GM19328 (cell line): ENCODE measurements around the gene HADH.
A peak's percentile ranks its signal among the peaks of the same experiment; 100 is the strongest.
"Not testable (repeated sequence)": the region's sequence is repeated elsewhere in the genome, so short reads cannot be mapped to it uniquely, and the experiment has no call there.

ENCODE experiments used
- ATAC-seq: cut with Tn5 transposase; IDR thresholded peaks from one replicate; pipeline ENCODE4 v1.9.1; 2021; ENCODE audit warnings: mild to moderate bottlenecking, moderate library complexity; ENCODE audit not compliant: unreplicated experiment

Gene HADH

DNA sequence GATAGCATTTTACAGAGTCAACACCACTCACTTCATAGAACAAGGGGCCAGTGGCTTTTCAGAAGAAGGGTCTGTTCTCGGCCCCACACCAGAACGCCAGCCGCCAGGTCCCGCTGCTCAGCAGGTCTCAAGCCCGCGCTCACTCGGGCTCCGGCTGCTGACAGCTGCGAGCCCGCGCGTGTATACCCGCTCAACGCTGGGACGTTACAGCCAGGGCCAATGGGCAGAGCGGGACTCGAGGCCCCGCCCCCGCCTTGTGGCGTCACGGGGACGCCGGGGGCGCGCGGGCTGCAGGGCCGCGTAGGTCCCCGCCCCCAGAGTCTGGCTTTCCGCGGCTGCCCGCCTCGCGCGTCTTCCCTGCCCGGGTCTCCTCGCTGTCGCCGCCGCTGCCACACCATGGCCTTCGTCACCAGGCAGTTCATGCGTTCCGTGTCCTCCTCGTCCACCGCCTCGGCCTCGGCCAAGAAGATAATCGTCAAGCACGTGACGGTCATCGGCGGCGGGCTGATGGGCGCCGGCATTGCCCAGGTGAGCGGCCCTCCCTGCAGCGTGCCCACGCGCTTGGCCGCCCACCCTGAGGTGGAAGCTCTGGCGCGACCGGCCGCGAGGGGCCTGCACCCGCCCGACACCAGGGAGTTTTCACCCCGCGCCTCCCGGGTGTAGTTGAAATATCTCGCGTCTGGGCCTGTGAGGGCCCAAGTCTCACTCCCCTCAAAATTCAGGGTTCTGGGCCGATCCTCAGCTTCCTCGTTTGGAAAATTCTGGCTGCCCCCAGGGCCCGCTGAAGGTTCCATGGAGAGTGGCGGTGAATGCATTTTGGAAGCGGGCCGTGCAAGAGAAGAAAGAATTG lies at the start of gene HADH:
Gene HADH, plus strand, starts transcription at position 353 of the 850 bp plus-strand sequence. Its CDS starts 44 bp downstream, at position 397.
- peak; percentile 96 for ATAC-seq

DNA sequence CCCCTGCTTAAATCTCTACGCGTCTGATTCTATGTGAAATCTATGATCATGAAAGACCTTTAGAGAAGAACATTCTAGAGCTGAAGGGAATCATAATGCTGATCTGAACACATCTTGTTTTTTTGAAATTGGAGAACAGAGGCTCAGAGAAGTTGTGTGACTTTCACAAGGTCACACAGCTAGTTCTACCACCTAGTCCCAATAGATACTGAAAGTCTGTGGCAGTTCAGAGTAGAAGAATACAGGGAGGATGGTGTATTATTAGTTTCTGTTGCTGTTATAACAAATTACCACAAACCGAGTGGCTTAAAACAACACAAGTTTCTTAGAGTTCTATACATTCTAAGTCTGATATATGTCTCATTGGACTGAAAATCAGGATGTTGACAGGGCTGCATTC lies 43.9 kb upstream of the HADH start:
- no peak for ATAC-seq

DNA sequence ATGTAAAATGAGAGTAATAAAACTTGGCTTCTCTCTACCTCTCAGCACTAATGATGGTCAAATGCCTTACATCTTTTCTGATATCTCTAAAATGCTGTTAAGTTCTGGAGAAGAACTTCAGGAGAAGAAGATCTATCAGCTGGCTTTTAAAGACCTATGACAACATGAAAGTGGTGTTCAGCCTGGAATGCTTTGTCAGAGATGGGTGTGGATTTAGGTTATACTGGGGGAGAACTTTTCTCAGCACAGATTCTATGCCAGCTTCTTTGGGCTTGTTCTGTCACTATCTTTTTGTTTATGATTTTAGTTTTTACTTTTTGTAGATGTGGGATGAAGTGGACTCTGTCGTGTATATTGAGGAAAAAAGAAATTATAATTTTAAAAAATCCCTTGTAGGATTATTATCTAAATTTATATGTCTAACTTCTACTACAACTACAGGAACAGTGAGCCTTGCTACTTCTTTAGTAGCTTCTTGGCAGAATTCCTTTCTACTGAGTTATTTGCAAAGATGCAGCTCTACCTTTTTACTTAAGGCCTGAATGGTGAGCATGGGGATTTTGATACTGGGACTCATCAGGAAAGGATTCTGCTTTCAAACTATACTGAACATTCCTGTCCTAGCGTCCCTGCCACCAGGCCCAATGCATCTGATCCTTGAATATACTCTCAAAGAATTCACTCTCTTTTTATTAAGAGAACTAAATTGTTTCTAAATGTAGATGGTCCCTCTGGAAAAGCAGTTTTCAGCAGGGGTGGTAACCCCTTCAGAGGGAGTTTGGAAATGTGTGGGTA lies 38.7 kb upstream of the HADH start:
- no peak for ATAC-seq

DNA sequence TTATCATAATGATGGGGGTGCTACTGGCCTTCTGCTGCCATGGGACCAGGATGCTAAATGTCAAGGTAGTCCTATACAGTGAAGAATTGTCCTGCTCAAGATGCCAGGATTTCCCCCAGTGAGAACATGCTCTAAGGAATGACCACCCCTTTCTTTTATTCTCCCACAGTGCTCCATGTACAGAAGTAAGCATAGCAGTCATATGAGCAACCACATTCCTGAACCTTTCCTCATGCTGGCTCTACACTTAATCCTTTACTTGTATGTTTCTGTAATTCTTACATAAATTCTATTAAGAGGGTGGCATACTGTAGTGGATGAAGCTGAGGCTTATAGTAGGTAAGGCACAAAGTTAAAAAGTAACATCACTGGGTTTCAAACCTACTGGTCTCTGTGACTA lies 38.1 kb upstream of the HADH start:
- no peak for ATAC-seq

DNA sequence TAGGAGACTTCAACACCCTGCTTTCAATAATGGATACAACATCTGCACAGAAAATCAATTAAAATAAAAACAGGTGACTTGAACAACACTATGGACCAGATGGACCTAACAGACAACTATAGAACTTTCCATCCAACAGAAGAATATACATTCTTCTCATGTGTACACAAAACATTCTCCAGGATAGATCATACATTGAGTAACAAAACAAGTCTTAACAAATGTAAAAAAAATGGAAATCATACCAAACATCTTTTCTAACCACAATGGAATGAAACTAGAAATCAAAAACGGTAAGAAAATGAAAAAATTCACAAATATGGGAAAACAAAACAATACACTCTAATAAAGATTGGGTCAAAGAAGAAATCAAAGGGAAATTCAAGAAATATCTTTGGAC lies 33.7 kb upstream of the HADH start:
- no peak for ATAC-seq

DNA sequence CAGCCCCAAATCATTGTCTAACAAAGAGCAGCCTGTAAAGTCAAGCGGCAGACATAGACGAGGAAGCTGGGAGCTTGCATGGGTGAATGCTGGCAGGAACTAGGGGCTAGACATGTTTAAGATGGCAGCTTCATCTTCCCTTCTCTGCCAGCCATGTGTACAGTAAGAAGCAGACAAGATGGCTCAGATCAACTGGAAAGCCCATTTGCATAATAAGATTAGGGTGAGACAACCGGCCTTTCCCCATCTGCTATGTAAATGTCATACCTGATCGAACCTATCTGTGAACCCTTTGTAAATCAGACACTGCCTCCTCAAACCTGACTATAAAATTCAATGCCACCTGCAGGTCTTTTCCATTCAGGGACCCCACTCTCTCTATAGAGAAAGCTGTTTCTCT lies 22.8 kb upstream of the HADH start:
- no peak for ATAC-seq

DNA sequence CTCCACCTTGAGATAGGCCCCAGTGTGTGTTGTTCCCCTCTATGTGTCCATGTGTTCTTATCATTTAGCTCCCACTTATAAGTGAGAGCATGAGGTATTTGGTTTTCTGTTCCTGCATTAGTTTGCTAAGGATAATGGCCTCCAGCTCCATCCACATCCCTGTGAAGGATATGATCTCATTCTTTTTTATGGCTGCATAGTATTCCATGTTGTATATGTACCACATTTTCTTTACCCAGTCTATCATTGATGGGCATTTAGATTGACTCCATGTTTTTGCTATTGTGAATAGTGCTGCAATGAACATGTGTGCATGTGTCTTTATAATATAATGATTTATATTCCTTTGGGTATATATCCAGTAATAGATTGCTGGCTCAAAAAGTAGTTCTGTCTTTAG lies 22.2 kb upstream of the HADH start:
- not testable (repeated sequence) for ATAC-seq

DNA sequence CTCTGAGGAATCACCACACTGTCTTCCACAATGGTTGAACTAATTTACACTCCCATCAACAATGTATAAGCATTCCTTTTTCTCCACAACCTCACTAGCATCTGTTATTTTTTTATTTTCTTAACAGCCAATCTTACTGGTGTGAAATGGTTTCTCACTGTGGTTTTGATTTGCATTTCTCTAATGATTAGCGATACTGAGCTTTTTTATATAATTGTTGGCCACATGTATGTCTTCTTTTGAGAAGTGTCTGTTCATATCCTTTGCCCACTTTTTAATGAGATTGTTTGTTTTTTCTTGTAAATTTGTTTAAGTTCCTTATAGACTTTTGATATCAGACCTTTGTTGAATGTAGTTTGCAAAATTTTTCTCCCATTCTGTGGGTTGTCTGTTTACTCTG lies 21.8 kb upstream of the HADH start:
- not testable (repeated sequence) for ATAC-seq

DNA sequence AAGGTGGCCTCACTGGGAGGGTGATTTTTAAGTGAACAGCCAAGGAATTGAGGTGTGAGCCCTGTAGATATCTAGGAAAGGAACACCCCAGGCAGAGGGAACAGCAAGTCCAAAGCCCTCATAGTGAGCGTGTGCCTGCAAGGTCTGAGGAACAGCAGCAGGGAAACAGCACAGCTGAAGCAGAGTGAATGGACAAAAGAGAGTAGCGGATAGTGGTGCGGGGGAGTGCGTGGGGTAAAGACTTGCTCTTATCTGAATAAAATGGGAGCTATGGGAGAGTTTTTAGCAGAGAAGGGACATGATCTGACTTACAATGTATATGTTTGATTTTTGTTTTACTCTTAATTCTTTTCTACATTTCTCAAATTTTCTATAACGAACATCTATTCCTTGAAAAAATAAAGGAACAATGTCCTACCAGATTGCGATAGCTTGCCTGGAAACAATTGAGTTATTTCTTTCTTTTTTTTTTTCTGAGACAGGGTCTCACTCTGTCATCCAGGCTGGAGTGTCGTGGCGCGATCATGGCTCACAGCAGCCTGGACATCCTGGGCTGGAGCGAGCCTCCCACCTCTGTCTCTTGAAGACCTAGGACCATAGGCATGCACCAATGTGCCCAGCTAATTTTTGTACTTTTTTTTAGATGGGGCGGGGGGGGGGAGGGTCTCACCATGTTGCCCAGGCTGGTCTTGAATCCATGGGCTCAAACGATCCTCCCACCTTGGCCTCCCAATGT lies 19.5 kb upstream of the HADH start:
- ATAC-seq, result no peak

DNA sequence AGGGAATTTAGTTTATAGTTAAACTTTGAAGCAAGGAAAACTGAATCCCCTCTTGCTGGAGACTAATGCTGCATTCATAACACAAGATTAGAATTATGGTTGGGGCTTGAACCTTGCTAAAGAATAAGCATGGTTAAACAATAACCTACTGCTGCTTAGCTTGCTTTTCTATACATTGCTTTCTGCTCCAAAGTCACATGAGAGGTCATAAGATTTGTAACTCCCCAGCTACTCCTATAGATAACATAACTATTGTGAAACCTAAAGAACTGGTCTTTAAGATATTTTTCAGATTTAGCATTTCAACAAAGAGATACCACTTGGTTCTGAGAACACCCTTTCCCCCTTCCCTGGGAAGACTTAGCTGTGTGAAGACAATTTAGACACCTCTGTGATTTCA lies 17.1 kb upstream of the HADH start:
- no peak for ATAC-seq

DNA sequence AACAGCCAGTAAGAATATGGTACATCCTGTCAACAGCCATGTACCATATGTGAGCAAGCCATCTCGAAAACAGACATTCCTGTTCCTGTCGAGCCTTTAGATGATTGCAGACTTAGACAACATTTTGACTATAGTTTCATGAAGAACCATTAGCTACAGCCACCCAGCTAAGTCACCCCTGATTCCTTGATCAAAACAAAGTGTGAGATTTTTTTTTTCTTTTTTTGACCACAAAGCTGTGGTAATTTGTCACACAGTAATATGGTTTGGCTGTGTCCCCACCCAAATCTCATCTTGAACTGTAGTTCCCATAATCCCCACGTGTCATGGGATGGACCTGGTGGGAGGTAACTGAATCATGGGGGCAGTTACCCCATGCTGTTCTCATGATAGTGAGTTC lies 15.2 kb upstream of the HADH start:
- ATAC-seq, result no peak

DNA sequence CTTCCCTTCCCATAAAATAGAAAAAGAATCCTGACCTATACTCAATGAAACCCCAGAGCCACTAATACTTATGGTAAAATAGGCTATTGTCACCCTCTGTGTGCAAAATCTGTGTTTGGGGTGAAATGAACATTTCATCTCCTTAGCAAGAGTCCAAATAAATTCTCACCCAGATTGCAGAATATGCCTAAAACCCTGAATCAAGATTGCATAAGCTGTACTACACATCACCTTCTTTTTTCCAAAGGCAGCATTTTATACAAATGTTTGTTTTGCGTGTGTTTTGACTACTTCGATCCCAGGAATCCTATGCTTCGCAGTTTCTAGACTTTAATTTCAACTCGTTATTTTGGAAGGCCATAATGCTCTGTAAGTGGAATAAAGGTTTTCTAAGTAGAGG lies 12.2 kb upstream of the HADH start:
- no peak for ATAC-seq

DNA sequence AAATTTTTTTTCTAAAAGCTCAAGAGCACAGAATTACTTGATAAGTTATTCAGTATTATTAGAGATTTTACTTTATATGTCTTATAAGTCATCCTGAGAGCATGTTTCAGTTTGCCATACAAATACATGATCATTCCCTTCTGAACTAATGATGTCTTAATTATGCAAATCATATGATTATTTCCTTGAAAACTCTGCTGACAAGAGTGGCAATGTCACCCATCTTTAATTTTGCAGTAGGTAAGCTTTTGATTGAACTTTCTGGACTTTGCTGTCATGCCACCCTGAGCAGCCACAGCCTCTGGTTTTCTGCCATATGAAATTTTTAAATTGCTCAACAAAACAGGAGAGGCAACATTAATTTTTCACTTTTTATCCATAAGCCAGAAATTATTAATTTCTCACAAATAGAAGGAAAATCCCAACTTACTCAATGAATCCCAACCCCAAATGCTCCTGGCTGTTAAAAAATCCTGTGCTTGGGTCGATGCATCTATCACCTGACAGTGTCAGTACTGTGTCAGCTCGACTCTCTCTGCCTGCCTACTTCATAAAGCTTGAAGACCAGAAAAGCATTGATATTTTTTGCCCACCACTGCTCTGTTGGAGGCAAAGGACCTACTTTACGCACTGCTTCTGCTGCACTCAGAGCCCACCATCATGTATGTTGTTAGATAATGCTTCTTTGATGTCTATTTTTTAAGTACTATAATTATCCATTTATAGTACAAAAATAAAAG lies 11.6 kb upstream of the HADH start:
- no peak for ATAC-seq

DNA sequence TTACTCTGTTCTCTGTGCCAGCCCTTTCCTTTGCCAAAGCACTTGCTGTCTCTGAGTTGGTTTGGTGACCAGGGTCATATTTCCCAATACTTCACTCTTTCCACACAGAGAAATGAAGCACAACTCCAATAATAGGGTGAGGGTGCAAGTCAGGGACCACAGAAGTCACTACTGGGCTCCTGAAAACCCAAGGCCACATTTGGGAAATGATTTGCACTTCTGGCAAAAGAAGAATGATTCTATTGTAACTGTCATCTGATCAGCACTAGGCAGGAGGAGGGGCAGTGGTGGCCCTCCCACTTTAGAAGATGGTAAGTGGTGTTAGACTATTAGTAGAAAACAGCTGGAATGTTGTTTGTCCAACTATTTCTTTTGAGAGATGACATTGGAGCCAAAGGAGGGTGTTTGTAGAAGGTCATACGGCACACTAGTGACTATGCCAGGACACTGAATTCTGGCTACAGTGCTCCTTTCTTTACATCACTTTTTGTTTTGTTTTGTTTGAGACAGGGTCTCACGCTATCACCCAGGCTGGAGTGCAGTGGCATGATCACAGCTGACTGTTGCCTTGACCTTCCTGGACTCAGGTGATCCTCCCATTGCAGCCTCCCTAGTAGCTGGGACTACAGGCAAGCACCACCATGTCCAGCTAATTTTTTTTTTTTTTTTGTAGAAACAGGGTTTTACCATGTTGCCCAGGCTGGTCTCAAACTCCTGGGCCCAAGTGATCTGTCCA lies 10.8 kb upstream of the HADH start:
- no peak for ATAC-seq

DNA sequence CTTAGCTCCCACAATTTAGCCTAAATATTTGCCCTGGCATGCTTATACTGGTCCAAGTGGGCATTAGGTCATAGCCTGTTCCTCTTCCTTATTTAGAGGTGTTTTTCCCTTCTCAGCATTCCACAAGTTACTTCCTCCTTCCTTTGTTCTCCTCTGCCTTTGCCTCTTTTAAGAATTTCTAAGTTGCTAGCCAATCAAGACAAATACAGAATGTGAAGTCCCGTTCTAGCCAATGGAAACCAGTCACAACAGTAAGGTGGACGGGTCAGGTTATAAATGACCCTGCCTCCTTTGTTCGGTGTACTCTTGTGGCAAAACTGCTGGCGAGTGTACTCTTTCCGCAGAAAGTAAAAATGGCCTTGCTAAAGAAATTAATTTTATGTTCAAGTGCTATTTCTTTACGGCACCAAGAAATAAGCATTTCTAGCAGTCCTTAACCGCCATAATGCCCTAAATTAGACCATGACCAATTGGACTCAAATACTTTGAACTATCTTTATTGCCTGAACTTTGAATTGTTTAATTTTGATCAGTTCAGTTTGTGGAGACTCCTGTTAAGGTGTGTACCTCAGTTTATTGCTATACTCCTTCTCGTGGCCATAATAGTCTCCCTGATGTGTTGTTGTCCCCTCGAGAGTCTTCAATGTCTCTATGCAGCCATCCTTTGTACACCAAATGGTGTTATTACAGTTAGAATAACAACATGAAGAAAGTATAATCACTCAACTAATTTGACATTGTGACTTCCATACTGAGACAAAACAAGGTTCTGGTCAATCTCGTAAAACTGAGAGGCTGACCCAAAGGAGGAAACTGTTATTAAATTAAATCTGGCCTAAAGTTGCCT lies 1.6 kb upstream of the HADH start:
- ATAC-seq, result no peak

DNA sequence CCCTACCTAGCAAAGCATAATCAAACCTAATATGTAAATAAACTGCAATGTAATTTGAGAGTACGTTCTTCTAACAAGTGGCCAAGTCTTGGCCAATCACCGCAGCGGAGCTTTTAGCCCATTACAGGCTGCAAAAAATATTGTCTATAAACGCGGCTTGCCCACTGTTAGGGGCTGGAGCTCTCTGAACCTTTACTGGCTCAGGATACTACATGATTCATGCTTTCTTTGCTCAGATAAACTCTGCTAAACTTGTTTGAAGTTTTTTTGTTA lies 990 bp upstream of the HADH start:
- no peak for ATAC-seq

DNA sequence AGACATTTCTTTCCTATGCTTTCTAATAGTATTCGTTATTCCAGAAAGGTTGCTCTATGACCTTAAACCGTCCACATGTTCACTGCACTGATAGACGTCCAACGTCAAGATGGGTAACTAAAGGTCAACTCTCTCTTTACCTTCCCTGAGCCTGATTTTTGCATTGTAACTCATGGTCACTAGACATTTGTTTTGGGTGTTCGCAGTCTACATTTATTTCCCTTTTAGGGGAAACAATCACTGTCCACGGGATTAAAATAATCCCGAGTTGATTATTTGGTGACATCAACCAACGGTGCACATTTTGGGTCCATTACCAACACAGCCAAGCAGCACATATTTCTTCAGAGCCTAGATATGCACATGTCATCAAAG lies 540 bp upstream of the HADH start:
- peak; percentile 8 for ATAC-seq

DNA sequence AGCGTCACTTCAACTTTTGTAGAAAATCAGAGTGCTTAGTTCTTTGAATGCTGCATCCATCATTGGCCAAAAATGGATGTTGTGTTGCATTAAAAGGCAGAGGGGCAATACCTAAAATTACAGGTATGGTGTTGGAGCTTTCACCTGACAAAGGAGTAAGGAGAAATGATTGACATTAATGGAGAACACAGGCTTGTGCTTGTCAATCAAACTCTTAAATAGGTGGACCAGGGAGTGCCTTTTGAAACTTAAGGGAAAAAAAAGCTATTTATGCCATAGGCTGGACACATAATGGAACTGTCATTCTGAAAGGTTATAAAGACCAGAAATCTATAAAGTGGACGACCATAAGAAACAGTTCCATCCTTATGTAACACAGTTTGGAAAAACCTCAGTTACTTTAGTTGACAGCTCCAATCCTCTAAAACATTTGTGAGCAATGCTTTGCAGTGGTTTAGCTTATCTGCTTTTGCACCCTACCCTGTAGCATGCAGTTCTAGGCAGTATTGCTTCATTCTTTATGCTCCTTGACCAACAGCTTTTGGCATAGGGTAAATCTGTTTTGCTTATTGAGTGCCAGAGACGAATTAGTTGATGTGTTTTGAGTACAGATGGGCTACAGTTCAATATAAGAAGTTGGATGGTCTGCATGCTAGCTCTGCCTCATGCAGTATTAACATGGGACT lies 2.4 kb downstream of the HADH start:
- ATAC-seq, result no peak

DNA sequence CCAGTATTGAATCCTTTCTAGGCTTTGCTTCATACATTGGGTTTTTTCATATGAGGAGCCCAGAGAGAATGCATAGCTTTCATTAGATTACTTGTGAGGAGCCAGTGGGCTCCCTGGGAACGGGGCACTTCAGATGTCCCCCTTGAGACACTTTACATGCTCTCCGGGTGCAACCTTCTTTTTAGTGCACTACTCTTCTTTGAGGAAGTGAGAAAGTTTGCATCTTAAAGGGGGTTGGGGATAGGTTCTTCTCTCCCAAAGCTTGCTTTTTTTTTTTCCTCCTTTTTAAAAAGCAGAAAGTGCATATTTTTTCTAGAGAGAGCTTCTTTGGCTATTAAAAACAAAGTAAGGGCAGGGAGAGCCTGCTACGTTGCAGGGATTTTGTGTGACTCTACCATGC lies 4.3 kb downstream of the HADH start:
- peak; percentile 21 for ATAC-seq
